ENCODE measurements around the gene TGM4.

The TGM4 gene

DNA sequence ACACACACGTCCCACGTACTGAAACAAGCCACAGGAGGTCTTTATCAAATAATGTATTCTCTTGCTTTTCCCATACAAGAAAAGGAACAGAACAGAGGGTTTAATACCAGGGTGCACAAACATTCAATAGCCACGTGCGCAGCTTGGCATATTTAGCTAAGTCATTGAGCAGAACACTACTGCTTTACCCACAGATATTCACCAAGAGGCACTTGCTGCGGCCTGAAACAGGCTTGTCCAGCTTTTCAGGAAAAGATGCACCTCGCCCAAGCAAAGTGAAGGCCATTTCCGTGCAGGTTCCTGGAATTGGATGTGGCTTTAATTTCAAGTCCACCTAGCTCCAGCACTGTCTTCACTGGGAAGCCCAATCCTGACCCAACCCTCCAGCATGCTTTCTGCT is 84.0 kb downstream of the TGM4 start:
- no peak for DNase-seq

- DNase-seq = no peak
Observed at GRCh38 chr3:44960387-44961026, 86.1 kb downstream of the TGM4 start.

- DNase-seq = no peak
Observed at GRCh38 chr3:44961888-44962287, 87.5 kb downstream of the TGM4 start.

DNA sequence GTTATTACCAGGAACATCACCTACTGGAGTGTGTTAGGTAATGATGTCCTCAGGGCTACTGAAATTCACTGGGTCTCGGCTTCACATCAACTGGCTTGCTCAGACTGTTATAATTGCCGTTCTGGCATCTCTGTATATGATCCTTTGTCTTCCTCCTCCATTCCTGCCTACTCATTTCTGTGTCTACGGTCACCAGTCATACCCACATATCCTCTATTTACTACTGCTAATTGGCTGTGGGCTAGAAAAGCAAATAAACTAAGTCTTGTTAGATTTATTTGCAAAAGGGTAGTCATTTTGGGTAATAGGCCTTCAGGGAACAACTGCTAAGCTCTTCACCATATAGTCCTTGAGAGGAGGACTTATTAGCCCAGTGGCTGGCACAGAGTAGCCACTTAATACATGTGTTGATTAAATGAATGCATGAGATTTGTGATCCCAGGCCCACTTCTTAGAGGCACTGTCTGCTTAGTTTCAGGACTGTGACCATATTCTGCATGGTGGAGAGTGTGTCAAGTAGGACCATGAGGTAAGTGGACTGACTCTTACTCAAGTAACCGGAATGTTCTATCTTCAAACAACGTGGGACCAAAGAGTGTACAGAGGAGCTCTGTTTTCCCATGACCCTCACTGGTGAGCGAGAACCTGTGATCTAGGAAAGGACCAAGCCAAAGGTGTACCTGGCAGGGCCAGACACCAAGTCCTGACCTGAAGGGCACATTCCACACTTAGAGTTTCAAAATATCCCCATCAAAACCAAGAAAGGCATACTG is 88.4 kb downstream of the TGM4 start:
- no peak for DNase-seq

DNA sequence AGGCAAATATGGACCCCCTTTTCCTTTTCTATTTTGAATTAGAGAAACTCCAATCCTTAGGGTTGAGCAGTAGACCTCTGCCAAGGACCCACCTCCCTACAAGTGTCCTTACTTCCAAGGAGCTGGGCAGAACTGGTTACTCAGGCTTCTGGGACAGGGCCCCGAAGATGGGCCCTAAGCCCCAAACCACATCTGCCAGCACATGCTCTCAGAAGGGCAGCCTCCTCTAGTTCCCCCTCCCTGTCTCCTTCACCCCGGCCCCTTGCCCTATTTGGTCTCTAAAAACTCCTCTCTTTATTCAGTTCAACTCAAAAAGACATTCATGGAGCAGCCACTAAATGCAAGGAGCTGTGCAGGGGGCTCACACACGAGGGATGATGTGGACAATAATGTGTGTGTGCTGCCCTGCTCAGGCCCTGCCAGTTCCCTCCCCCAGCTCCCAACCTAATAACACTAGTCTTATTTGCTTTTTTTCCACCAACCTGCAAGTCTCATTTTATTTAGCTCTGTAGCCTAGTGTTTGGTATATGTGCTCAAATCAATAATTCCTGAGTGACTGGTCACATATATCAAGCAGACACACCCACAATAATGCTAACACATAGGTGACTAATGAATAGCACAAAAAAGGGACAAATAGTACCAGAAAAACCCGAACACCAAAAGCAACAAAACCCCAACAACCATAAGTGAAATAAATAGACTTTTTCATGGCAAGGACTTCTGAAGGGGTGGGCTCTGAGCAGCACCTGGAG is 89.3 kb downstream of the TGM4 start:
- no peak for DNase-seq
